ENCODE measurements around the gene CLRN1. TPM values are rescaled to one million over a fixed set of nuclear protein-coding genes. Genes with fewer than 3 reads are reported as not detected.
A peak's percentile ranks its signal among the peaks of the same experiment; 100 is the strongest.

CLRN1 gene
- total RNA-seq, 1 experiment from 2014 or later, result not detected

DNA sequence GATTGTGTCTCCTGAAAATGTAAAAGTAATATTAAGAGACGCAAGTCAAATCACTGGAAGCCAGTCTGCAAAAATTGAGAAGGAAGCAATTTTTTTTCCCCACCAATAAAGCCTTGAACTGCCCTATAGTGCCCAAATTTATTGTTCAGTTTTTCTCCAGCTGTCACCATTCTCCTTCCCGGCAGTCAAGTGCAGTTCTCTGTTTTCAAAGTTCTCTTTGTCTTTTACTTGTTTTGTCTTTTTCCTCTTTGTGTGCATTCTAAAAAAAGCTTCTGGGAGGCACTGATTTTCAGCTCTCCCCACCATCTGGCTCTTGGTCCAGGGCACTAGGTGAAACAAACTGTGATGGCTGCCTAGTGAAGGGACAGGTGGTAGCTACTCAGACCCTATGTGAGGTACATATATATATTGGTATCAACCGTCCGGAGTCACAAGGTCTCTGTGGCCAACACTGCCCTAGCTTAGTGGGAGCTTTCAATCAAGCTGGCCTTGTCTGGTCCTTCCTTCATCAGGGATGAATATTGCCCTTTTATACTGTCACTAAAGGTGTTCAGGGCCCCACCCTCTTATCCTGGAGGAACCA, 6.1 kb upstream of the CLRN1 start:
- no peak for DNase-seq (ENCODE audit: low read depth)

DNA sequence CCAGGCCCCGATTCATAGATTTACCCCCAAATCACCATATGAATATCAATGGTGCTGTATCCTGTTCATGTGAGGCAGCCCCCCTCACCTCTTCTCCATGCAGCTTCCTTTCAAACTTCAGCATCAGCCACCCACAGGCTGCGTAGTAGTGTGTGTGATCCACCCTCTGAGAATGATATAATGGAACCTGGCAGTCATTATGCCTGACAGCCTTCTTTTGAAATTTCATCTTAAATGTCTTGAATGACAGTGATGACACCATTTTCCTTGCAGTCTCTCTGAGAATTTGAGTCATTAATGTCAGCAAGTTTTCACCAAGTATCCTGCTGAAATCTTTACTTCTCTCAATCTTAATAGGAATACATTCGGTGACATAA, 3.5 kb upstream of the CLRN1 start:
- DNase-seq (ENCODE audit: low read depth), result no peak

DNA sequence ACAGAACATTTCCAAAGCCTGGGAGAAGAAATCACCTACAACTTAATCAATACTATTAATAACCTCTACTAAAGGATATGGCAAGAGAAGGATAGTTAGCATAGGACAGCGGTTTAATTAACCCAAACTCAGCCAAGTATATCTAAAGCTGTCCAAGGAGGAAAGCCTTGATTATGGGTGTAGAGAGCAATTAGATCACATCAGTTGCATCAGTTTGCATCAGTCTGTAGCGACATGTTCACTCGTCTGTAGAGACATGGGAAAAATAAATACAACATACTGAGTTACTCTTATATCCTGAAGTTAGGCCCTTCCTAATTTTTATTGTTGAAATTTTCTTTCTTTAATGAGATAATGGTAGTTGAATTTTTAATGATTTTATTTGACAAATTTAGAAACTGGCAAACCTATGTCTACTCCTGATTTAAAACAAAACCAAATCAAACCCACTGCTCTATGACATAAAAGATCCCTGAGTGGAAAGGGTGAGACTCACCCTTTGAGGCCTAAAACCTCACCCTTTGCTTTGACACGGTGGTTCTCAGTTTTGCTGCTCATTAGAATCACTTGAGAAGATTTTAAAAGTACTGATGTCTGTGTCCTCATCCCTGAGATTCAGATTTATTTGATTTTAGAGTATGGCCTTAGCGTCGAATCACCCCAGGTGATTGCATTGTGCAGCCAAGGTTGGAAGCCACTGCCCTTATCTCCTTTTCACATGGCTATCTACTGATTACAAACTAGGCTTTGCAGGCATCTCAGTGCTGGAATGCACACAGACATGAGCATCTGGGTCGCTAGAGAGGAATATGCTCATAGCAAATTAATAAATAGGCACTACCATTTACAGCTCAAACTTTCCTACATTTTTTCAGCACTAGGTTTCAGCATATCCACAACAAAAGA, 2.8 kb upstream of the CLRN1 start:
- no peak for DNase-seq (ENCODE audit: low read depth)

DNA sequence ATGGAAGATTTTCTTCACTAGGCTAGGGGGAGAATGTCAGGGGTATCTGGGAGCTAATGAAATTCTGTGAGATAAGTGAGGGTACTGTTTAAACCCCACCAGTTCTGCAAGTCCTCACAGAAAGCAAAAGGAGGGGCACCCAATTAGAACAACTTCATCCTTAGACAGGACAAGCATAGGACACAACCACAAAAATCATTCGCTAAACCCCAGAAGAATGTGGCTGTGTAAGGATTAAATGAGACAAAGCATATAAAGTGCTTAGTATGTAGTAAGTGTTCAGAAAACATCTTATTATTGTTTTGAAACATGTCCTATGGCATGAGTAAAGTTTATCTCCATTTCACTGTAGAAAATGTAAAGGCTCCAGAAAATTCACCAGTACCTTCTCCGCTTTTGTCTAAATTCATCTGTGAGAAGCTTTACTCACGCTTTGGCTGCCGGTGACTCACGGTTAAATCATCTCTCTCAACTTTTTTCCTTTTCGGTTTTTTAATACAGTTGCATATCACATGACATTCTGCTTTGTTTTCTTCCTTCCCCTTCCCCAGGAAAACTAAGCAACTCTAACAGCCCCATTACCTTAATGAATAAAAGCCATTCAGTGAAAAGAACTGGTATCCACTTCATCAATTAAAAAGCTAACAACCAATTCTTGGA, 1.7 kb downstream of the CLRN1 start:
- peak; percentile 90 for DNase-seq (ENCODE audit: low read depth)

DNA sequence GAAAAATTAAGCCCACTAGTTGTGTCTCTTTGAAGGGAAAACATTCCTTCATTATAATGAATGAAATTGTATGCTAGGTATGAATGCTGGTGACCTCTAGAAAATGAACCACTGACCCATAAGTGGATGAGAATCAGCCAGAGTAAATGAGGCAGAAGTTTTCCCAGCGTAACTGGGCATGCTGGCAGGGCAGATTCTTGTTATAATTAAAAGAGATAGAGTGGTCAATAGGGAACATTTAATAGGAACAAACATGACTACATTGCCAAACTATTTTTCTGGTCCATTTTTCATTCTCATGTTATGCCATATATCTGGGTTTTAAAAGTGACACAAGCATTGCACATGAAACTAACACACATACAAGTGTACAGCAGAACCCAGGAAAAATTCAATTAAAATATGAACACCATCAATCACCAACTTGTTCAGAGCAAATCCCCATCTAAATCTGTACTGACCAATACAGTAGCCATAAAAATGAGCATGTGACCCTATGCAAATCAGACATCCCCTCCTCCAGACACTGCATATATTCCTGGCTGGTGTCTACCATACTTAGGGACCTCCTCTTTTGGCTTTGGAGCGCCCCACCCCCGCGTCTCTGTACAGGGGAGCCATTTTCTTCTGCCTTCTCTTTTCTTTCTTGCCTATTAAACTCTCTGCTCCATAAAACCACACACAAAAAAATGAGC, 4.0 kb downstream of the CLRN1 start:
- DNase-seq (ENCODE audit: low read depth), result no peak

DNA sequence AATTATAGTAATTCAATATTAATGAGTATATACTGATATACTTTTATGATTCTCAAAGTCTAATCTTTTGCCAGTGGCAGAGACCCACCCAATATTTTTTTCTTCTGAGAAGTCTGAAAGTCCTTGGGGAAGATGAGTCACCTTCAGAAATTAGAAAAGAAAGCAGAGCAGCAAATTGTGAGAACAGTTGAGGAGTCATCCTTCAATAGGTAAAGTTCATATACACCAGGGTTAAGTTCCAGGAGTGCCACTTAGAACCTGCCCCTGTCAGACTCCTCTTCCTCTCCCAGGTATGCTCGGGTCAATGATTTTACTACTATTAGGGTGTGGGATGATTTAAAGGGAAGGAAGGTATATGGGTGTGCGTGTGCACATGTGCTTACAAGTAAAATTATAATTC, 7.1 kb downstream of the CLRN1 start:
- DNase-seq (ENCODE audit: low read depth), result peak; percentile 27

DNA sequence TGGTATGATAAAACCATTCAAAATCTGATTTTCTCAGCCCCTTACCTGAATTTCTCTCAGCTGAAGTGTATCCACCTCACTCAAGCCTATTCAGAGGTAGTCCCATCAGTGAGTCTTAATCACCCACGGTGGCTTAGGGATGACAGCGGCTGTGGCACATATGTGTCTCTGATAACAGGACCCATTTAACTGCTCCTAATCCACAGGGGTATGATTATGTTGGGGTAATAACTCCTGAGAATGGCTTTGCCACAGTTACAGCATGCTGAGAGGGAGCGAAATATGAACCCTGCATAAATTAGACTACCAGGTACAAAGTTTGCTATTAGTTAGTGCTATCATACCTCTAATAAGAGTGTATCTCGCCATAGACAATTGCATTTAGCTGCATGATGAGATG, 10.6 kb downstream of the CLRN1 start:
- DNase-seq (ENCODE audit: low read depth), result no peak

DNA sequence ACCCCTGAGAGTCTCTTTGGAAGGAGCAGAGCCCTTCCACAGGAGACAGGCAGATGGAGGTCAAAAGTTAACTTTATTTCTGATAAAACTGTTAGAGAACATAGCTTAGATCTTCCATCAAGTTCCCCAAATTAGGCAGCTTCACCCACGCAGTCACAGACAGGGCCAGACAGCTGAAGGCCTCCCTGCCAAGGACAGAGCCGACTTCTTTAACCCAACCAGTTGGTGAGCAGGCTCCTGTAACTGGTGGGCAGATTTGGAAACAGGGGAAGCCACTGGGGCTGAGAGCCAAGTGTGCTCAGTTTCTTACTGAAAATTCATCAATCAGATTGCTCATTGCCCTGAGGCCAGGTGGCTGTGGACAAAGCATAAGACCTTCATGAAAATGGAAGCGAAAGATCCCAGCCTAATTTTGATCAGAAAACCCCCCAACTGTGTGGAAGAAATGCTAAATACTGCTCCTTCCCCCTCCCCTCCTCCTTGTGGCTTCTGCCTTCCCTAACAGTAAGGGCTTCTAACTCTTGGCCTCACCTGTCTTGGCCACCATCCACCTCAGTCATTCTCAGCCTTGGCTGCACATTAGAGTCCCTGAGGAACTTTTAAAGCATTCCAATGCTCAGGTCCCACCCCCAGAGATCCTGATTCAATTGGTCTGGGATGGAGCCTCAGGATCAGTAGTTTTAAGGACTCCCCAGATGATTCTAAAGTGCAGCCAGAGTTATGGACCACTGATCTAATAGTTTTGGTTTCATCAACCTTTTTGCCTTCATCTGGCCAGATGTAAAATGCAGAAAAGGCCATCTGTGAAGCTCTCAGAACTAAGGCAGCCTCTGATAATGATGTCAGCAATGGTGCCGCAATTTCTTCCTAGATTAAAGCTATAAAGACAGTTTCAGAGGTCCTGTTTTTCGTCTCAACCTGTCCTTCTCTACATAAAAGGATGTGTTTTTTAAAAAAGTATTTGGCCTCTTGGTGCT, 11.5 kb downstream of the CLRN1 start:
- no peak for DNase-seq (ENCODE audit: low read depth)

DNA sequence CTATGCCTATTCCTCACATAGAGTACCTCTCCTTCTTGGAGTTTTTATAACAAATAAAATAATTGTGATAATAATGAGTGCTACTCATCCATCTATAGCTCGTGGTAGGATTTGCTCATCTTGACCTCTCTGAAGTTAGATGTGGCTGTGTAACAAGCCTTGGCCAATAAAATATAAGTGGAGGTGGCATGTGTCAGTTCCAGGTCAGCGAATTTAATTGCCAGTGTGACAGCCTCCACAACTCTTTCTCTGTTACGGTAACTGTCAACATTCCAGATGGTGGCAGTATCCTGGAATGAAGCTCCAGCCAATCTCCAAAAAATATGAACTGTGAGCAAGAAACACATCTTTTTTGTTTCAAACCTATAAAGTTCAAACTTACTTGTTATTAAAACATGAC, 13.8 kb downstream of the CLRN1 start:
- DNase-seq (ENCODE audit: low read depth), result no peak

DNA sequence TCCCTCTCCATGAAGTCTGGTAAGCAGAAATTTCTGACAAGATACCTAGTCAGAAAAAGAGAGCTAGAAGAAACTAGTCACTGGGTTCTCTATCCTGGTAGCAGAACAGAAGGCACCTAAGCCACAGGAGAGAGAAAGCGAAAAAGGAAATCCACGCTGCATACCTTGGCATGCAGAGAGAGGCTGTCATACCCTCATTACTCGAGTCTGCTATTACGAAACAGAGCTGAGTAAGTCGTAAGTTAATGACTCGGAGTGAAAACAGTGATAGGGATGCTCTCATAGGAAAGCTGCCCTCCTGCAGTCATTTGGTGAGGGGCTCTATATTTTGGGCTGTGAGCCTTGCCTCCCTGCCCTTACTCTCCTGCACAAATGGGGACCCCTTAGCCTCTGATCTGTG, 16.2 kb downstream of the CLRN1 start:
- peak; percentile 62 for DNase-seq (ENCODE audit: low read depth)

DNA sequence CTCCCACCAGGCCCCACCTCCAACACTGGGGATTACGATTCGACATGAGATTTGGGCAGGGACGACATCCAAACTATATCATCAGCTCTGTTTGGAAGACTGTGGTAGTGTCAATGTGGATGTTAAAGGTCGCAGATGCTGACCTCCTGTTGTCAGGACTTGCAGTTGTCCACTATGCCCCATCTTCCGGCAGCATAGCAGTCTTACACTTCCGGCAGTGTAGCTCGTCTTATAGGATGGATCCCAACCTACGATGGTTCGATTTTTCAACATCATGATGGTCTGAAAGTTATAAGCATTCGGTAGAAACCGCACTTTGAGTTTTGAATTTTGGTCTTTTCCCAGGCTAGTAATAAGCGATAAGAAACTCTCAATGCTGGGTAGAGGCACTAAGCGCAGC, 20.6 kb downstream of the CLRN1 start:
- no peak for DNase-seq (ENCODE audit: low read depth)

DNA sequence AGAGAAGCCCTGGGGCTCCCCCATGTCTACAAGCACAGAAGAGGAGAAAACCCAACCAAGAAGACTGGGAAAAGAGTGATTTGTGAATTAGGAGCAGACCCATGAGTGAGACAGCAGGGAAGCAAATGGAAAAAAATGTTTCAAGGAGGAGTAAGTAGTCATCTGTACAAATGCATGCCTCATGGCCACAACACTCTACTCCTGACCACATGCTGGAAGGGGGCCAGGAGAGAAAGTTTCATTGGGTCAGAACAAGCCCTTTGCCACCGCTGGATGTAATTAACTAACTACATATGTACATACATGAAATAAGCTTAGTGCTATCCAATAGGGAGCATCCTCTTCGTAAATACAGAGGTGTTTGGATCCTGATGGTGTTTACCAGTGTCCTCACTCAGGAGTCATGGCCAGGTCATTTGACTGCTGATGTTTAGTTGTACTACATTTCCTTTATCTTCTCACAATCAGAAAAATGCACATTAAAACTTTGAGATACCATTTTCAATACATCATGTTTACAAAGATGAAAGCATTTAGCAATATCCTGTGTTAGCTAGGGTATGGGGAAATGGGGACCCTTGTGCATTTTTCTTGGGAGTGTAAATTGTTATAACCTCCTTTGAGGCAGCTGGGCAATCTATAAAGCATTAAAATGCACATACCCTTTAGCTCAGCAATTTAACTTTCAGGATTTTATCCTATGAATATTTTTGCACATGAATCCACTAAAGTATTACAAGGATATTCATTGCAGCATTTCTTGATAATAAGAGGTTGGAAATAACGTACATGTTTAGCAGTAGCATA, 27.1 kb downstream of the CLRN1 start:
- peak; percentile 72 for DNase-seq (ENCODE audit: low read depth)

DNA sequence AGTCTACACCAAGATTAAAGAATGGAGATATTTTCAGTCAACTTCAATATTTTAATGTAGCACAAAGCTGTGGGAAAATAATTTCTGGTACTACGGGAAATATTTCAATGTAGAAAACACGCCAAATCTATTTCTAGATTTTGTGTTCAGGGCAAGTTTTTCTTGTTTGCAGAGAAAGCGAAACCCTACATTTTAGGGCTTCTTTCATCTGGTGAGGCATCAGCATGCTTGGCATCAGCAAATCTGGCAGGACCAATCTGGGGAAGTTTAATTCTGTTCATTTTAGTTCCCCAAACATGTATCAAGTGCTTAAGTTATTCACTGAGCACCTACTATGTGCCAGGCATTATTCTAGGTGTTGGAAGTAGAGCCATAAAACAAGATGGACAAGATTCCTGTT, 30.3 kb downstream of the CLRN1 start:
- DNase-seq (ENCODE audit: low read depth), result no peak

DNA sequence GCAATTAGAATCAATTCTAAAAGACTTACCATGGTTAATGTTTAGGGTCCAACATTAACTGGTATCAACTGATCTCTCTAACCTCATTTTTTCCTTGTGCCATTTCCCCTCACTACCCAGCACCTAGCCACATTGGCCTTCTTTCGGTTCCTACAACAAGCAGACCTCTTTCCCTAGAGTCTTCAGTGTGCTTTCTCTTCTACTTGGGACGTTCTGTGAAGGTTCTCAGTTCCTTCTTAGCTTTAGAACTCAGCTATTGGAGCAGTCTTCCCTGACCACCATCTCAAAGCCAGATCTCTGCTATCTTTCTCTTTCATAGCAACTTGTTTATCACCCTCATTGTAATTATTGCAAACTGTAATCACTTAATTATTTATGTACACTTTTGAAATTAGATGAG, 35.8 kb downstream of the CLRN1 start:
- DNase-seq (ENCODE audit: low read depth), result no peak

DNA sequence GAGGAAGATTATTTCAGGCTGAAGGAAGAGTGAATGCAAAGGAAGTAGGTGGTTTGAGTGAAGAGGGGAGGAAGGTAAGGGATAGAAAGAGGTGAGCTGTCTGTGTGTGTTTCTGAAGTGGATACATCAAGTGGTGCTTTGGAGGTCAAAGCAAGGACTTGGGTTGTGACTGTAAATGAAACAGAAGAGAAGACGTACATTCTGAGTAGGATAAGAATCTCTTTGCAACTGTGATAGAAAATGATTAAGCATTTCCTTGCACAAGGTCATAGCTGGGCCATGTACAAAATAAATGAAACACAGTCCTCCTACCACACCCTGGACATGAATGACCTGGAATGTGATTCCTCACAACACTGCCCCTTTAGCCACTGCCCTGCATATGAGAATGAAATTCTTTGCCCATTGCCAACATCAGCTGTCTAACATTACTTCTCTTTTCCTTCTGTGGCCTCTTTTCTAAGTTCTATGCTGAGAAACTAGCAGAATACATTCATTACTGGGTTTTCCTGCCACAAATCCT, 39.0 kb downstream of the CLRN1 start:
- DNase-seq (ENCODE audit: low read depth), result peak; percentile 18

DNA sequence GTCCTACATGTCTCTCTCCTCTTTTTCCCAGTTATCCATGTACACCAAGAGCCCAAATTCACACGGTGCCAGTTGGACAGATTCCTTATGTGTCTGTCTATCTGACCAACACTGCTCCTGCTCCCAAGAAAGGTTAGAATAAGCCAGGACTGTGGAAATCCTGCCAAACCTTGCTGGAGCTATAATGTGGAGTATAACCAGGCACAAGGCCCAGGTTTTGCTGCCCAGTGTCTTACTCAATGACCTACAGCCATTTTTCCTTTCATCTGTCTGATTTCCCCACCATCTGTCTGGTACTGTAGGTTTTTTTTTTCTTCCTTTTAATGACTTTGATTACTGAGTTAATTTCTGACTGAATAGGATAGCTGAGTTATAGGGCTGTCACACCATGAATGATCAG, 40.8 kb downstream of the CLRN1 start:
- DNase-seq (ENCODE audit: low read depth), result no peak

DNA sequence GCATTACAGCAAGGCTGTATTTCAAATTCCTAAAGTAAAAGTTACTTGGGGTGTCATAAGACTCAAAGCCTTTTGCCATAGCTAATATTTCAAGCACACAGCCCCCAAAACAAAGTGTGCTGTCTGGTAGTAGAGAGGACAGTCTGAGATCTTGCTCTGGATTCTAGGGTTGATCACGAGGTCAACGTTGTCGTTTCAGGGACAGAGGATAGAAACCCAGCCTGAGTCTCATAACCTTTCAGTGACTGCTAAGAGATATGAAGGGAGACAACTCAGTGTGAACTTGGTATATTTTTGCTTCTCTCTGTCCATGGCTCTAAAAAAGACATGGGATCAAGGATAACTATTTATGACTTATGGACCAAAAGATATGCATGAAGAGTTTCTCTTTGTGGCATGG, 41.7 kb downstream of the CLRN1 start:
- no peak for DNase-seq (ENCODE audit: low read depth)

DNA sequence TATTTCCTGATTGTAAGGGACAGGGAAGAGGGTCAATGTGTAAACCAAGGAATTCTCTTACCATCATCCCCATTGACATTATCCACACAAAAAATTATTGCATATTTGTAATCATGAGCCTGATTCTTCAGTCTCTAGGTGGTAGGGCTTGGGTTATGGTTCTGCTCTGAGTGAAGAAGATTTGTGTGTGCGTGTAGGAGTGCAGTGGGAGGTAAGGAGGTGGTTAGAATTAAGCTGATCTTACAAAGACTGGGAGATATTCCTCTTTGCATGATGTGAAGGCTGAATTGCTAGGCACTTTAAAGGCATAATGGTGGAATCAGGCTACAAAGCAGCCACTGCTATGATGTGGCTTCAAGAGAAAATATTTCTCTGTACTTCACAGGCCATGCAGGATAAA, 44.3 kb downstream of the CLRN1 start:
- DNase-seq (ENCODE audit: low read depth), result no peak

DNA sequence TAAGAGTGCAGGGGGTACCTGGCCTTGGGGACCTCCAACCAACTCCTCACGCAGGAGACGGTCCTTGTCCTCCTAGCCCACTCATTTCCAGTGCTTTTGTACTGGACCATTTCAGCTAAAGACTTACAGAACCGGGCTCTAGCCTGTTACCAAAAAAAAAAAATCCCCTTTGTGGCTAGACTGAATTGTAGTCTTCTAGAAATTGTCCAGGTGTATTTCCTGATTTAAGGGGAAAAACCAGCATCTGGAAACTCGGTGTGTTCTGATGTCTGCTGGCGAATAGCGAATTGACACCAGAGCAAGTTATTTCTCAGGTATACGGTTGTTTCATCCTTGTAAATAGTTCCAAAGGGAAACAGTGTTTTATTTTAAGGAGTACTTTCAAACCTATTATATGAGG, 46.2 kb downstream of the CLRN1 start:
- DNase-seq (ENCODE audit: low read depth), result no peak

DNA sequence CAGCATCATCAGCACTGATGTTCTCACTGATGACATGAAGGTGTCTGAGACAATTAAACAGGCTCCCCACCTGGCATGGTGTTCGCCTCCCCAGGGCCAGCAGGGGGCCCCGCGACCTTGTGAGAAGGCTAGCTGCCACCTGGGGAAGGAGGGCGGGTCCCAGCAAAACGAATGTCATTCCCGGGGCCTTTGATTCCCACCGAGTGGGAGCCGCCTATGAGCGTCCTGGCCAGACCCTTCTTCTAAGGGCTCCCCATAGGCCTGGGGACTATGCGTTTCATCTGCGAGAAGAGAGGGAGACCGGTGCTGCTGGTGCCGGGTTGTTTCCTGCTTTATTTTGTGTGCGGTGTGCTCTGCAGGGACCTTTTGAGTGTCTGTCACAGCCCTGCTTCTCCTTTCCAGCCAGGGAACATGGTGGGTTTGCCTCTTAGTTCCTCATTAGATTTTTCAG, 46.8 kb downstream of the CLRN1 start:
- DNase-seq (ENCODE audit: low read depth), result peak; percentile 43

All from HT1080 (cell line).